ACC112 (cell line): ENCODE measurements around the gene CBX8.

Experiments used
- H2AFZ ChIP-seq: fragments of 200-600 bp; sonication (generic); one replicate; pipeline ENCODE4 v1.6.0; 2017; ENCODE audit warnings: antibody characterized with exemption, low read length; ENCODE audit not compliant: unreplicated experiment
- H3K27ac ChIP-seq: fragments of 200-600 bp; sonication (generic); 2 replicates; pipeline ENCODE4 v1.5.1; 2014; ENCODE audit warnings: low read depth, mild to moderate bottlenecking, antibody characterized with exemption, low read length, moderate library complexity
- H3K27me3 ChIP-seq: fragments of 200-600 bp; sonication (generic); 2 replicates; pipeline ENCODE4 v1.6.1; 2014; ENCODE audit warnings: mild to moderate bottlenecking, antibody characterized with exemption, low read length, moderate library complexity, mixed read lengths; ENCODE audit not compliant: insufficient read depth
- H3K36me3 ChIP-seq: fragments of 200-600 bp; sonication (generic); 2 replicates; pipeline ENCODE4 v1.6.1; 2016; ENCODE audit warnings: mild to moderate bottlenecking, antibody characterized with exemption, low read length, moderate library complexity, mixed read lengths; ENCODE audit not compliant: insufficient read depth
- H3K4me1 ChIP-seq: fragments of 200-600 bp; sonication (generic); one replicate; pipeline ENCODE4 v1.6.1; 2016; ENCODE audit warnings: low read length, mixed read lengths; ENCODE audit not compliant: insufficient read depth, unreplicated experiment, control insufficient read depth
- H3K4me3 ChIP-seq: fragments of 200-600 bp; sonication (generic); 2 replicates; pipeline ENCODE4 v1.5.1; 2014; ENCODE audit warnings: mild to moderate bottlenecking, low read depth, low read length
- H3K79me2 ChIP-seq: fragments of 200-600 bp; sonication (generic); one replicate; pipeline ENCODE4 v1.6.0; 2016; ENCODE audit warnings: low read length; ENCODE audit not compliant: control insufficient read depth, unreplicated experiment, insufficient read depth

Gene CBX8

GRCh38 chr17:79826841-79827578, 30.1 kb upstream of the CBX8 start:
- no peaks in the 10 kb centered on the region for H3K27me3 ChIP-seq
- H3K36me3 ChIP-seq: no peaks in the 10 kb centered on the region
- no peak overlapping the region for H3K4me3 ChIP-seq
- no peak overlapping the region for H3K27ac ChIP-seq
- no peak overlapping the region for H2AFZ ChIP-seq
- no peaks in the 10 kb centered on the region for H3K79me2 ChIP-seq
- H3K4me1 ChIP-seq: peaks cover 9% of the 10 kb centered on the region

GRCh38 chr17:79826204-79826680, 29.4 kb upstream of the CBX8 start:
- Histone ChIP-seq H3K36me3 (no peaks in the 10 kb centered on the region), H3K27me3 (no peaks in the 10 kb centered on the region), H3K27ac (no peak overlapping the region), H3K79me2 (no peaks in the 10 kb centered on the region), H3K4me1 (peaks cover 7% of the 10 kb centered on the region), H2AFZ (no peak overlapping the region), H3K4me3 (no peak overlapping the region)

GRCh38 chr17:79825580-79825921, 28.7 kb upstream of the CBX8 start:
- H3K27me3 ChIP-seq: no peaks in the 10 kb centered on the region
- H3K4me1 ChIP-seq: peaks cover 7% of the 10 kb centered on the region
- no peak overlapping the region for H3K27ac ChIP-seq
- no peak overlapping the region for H2AFZ ChIP-seq
- H3K36me3 ChIP-seq: no peaks in the 10 kb centered on the region
- H3K79me2 ChIP-seq: no peaks in the 10 kb centered on the region
- H3K4me3 ChIP-seq: no peak overlapping the region

GRCh38 chr17:79824893-79825579, 28.2 kb upstream of the CBX8 start:
- Histone ChIP-seq H3K27ac (no peak overlapping the region), H3K36me3 (no peaks in the 10 kb centered on the region), H3K79me2 (no peaks in the 10 kb centered on the region), H3K4me3 (no peak overlapping the region), H2AFZ (no peak overlapping the region), H3K4me1 (peaks cover 7% of the 10 kb centered on the region), H3K27me3 (no peaks in the 10 kb centered on the region)

- Histone ChIP-seq H3K4me3 (no peak overlapping the region), H3K79me2 (no peaks in the 10 kb centered on the region), H3K4me1 (peaks cover 4% of the 10 kb centered on the region), H2AFZ (no peak overlapping the region), H3K36me3 (no peaks in the 10 kb centered on the region), H3K27me3 (no peaks in the 10 kb centered on the region), H3K27ac (no peak overlapping the region)
Observed at GRCh38 chr17:79824234-79824633, 27.4 kb upstream of the CBX8 start.

GRCh38 chr17:79822583-79823124, 25.8 kb upstream of the CBX8 start:
- Histone ChIP-seq H3K4me1 (no peaks in the 10 kb centered on the region), H3K27ac (no peak overlapping the region), H3K27me3 (no peaks in the 10 kb centered on the region), H3K4me3 (no peak overlapping the region), H3K79me2 (no peaks in the 10 kb centered on the region), H3K36me3 (no peaks in the 10 kb centered on the region), H2AFZ (no peak overlapping the region)

GRCh38 chr17:79821331-79822095, 24.6 kb upstream of the CBX8 start:
- Histone ChIP-seq H3K4me1 (no peaks in the 10 kb centered on the region), H3K36me3 (no peaks in the 10 kb centered on the region), H3K27ac (no peak overlapping the region), H3K27me3 (peaks cover 8% of the 10 kb centered on the region), H2AFZ (no peak overlapping the region), H3K79me2 (no peaks in the 10 kb centered on the region), H3K4me3 (no peak overlapping the region)

GRCh38 chr17:79820959-79821330, 24.1 kb upstream of the CBX8 start:
- Histone ChIP-seq H3K27me3 (peaks cover 14% of the 10 kb centered on the region), H3K4me3 (no peak overlapping the region), H3K4me1 (no peaks in the 10 kb centered on the region), H3K36me3 (no peaks in the 10 kb centered on the region), H3K27ac (no peak overlapping the region), H3K79me2 (no peaks in the 10 kb centered on the region), H2AFZ (no peak overlapping the region)

- H3K27me3 ChIP-seq: peaks cover 24% of the 10 kb centered on the region
- H3K79me2 ChIP-seq: no peaks in the 10 kb centered on the region
- no peak overlapping the region for H3K4me3 ChIP-seq
- no peak overlapping the region for H3K27ac ChIP-seq
- no peak overlapping the region for H2AFZ ChIP-seq
- no peaks in the 10 kb centered on the region for H3K4me1 ChIP-seq
- H3K36me3 ChIP-seq: no peaks in the 10 kb centered on the region
Observed at GRCh38 chr17:79819534-79820276, 22.8 kb upstream of the CBX8 start.

GRCh38 chr17:79819085-79819484, 22.2 kb upstream of the CBX8 start:
- no peaks in the 10 kb centered on the region for H3K4me1 ChIP-seq
- H3K36me3 ChIP-seq: no peaks in the 10 kb centered on the region
- H3K27ac ChIP-seq: no peak overlapping the region
- H3K79me2 ChIP-seq: no peaks in the 10 kb centered on the region
- H2AFZ ChIP-seq: no peak overlapping the region
- peaks cover 30% of the 10 kb centered on the region for H3K27me3 ChIP-seq
- no peak overlapping the region for H3K4me3 ChIP-seq
